H4 (cell line): ENCODE data around the gene DKK1. TPM values are rescaled to one million over a fixed set of nuclear protein-coding genes. Genes with fewer than 3 reads are reported as not detected.

ENCODE experiments used
- DNase-seq: peaks from one replicate; pipeline ENCODE4 v3.0.0-alpha.2; 2015; ENCODE audit warnings: low spot score
- total RNA-seq: library from RNA; depleted of rRNA; stranded (reverse); fragments of >200 nt; shearing (Covaris generic); gene quantifications from 2 replicates; pipeline ENCODE4 v1.2.3, GENCODE V29; 2014

Gene DKK1
- total RNA-seq, 1 experiment from 2014 or later: 31.2 TPM

- DNase-seq: no peak
Observed at GRCh38 chr10:52316500-52316899, 2.4 kb downstream of the DKK1 start.

DNA sequence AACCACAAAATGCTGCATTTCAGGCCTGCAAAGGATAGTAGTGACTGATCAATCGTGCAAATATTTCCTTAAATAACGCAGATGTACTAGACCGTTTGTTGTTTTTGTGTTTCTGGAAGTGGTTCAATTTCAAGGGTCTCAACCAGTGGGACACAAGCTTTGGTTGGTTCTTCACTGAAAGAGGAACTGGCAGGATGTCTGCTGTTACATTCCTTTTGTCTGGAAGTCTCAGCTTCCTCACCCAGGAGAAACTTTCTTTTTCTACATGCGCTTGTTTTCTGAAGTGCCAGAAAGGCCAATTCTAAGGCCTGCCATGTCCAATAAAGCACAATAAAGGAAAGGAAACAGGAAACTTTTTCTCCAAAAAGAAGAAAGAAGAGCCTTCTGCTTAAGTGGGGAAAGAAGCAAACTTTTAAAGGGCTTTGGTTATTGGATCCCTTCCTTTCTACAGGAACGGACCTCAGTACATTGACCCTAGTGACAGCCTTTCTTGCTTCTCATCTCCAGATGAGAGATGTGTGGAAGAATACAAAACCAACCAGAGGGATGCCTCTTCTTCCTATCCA, 4.1 kb downstream of the DKK1 start:
- no peak for DNase-seq

DNA sequence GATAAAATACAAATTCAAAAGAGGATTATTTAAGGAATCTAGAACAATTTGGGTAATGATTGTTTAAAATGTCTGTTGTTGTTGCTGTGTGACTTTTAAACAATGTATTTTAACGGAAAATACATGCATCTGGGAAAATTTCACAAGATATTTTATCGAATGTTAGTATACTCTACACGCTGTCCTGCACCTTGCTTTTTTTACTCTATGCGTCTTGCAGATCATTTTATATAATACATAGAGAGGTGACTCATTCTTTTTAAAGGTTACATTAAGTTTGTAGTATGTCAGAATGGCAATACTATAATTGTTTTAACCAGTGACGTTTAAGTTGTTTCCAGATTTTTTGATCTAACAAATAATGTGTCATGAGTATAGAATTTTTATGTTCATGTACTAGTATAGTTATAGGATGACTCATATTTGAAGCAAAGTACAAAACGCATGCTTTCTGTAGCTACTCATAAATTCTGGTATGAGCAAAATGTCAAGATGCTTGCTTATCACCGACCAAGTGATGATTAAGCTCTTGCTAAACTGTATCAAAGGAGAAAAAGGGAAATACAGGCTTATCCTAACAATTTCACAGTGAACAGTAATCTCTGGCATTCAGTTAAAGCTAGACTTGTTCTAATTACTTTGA, 4.9 kb downstream of the DKK1 start:
- DNase-seq: peak; percentile 58

DNA sequence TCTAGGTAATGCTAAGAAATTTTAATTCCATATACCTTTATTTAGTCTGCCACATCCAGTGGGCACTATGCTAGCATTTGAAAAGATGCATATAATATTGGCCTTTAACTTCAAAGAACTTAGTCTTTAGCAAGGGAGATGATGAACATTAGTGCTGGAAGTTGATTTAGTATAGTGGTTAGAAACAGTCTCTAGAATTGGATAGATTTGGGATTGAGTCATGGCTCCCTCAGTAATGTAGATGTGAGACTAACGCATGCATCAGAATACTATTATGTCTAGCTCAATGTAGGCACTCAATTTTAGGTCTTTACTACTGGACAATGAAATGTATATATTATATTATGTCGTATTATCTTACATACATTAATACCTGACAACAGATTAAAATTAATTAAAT, 5.8 kb downstream of the DKK1 start:
- no peak for DNase-seq

- no peak for DNase-seq
Observed at GRCh38 chr10:52322323-52322722, 8.2 kb downstream of the DKK1 start.

- DNase-seq: no peak
Observed at GRCh38 chr10:52322936-52323335, 8.9 kb downstream of the DKK1 start.

- no peak for DNase-seq
Observed at GRCh38 chr10:52326382-52326781, 12.3 kb downstream of the DKK1 start.

GRCh38 chr10:52331638-52332364, 17.7 kb downstream of the DKK1 start:
- no peak for DNase-seq

GRCh38 chr10:52332815-52333214, 18.7 kb downstream of the DKK1 start:
- DNase-seq: no peak

GRCh38 chr10:52334595-52334994, 20.5 kb downstream of the DKK1 start:
- DNase-seq: no peak

GRCh38 chr10:52335665-52336064, 21.6 kb downstream of the DKK1 start:
- DNase-seq: no peak

- no peak for DNase-seq
Observed at GRCh38 chr10:52337225-52337624, 23.1 kb downstream of the DKK1 start.

DNA sequence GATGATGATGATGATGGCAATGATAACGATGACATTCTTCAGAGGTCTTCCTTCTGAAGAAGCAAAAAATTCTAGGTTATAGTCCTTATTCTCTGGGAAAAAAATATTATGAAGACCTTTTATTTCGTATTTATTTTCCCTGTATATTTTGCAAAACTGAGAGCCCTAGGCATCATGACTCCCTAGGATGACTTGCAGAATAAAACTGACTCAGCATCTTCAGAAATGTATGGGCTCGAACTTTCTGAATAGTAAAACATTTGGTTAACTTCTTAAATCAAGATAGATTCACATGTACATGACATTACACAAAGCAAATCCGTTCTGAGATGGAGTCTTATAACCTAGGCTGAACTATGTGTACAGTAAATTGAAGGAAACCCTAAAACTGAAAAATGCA, 29.4 kb downstream of the DKK1 start:
- no peak for DNase-seq

GRCh38 chr10:52346394-52347326, 32.6 kb downstream of the DKK1 start:
- no peak for DNase-seq

DNA sequence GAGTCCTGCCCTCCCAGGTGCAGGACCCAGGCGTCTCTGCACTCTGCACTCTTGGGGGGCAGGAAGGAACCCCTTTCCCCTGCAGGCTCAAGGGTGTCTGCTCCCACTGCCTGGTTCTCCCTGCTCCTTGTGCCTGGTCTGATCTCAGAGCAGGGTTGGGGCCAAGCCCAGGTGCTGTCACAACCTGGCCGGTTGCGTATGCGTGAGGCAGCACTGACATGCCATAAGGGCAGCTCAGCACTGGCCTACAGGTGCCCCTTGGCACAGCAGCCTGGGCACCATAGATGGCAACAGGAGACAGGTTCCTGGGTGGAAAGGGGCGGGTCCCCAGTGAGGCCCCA, 33.2 kb downstream of the DKK1 start:
- no peak for DNase-seq

GRCh38 chr10:52348037-52348564, 34.0 kb downstream of the DKK1 start:
- DNase-seq: no peak

- no peak for DNase-seq
Observed at GRCh38 chr10:52351914-52352330, 37.8 kb downstream of the DKK1 start.

GRCh38 chr10:52353205-52353604, 39.1 kb downstream of the DKK1 start:
- no peak for DNase-seq

GRCh38 chr10:52353960-52354394, 39.9 kb downstream of the DKK1 start:
- no peak for DNase-seq

GRCh38 chr10:52357971-52358370, 43.9 kb downstream of the DKK1 start:
- no peak for DNase-seq

DNA sequence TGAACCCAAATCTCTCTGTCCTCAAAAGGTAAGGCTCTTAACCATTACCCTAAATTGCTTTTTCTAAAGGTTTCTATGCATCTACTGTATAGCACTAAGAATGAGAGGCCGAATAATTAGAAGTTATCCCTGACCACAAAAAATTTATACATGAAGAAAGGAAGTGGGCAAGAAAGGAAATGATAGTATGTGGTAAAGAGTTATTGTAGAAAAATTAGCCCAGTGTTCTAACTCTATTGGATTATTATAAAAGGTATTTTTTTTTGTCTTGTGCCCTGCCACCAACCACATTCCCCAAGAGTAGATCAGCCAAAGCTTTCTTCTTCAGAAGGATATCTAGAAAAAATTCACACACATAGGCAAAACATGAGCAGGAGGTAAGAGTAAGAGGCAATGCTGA, 45.4 kb downstream of the DKK1 start:
- no peak for DNase-seq
